HEK293 (cell line): Measurements from ENCODE around the gene MAML3.

ENCODE experiments used
- CTCF ChIA-PET: fragments of 350-600 bp; formaldehyde crosslinking; extraction: SDS; loops from one replicate; lab custom pipeline; 2021; ENCODE audit warnings: antibody characterized with exemption; lab: Yijun Ruan, JAX
- POLR2A ChIA-PET: fragments of 300-600 bp; formaldehyde crosslinking; extraction: SDS; loops from one replicate; lab custom pipeline; 2020; ENCODE audit warnings: antibody characterized with exemption, inconsistent platforms; lab: Yijun Ruan, JAX
- H3K27ac ChIP-seq: fragments of 200-500 bp; sonication (Bioruptor generic); 2 replicates; pipeline ENCODE4 v1.5.1; 2014; ENCODE audit warnings: low read depth, low read length, control low read depth, inconsistent platforms; ENCODE audit errors: extremely low read depth
- H3K36me3 ChIP-seq, 2 experiments: fragments of 200-500 bp in 1 of 2; sonication (Bioruptor generic) in 1 of 2; 1 replicate in 1 of 2; 2 replicates in 1 of 2; pipeline ENCODE4 v1.5.1; 2014 to 2017; ENCODE audit warnings: inconsistent platforms in 2 of 2, low read length in 2 of 2; ENCODE audit not compliant: control insufficient read depth in 2 of 2, insufficient read depth in 1 of 2
- H3K4me1 ChIP-seq: fragments of 200-500 bp; sonication (Bioruptor generic); 2 replicates; pipeline ENCODE4 v1.5.1; 2014; ENCODE audit warnings: mild to moderate bottlenecking, low read length, inconsistent platforms; ENCODE audit not compliant: control insufficient read depth, insufficient read depth
- H3K4me3 ChIP-seq: 2 replicates; pipeline ENCODE4 v1.5.1; 2011; ENCODE audit warnings: low read depth, mild to moderate bottlenecking, control low read depth, low read length, moderate library complexity
- H3K9me3 ChIP-seq: fragments of 200-500 bp; sonication (Bioruptor generic); 2 replicates; pipeline ENCODE4 v1.5.1; 2014; ENCODE audit warnings: low read depth, low read length, inconsistent platforms; ENCODE audit not compliant: control insufficient read depth, insufficient read depth
- FEZF1 ChIP-seq: fragments of 450-650 bp; formaldehyde crosslinking; IDR thresholded peaks from 2 replicates; pipeline ENCODE4 v1.5.1; 2016; ENCODE audit warnings: missing biosample characterization, missing genetic modification characterization
- GLI4 ChIP-seq: fragments of 450-650 bp; formaldehyde crosslinking; IDR thresholded peaks from 2 replicates; pipeline ENCODE4 v1.5.1; 2016; ENCODE audit warnings: missing biosample characterization, missing genetic modification characterization
- GLIS2 ChIP-seq: fragments of 450-650 bp; formaldehyde crosslinking; IDR thresholded peaks from 2 replicates; pipeline ENCODE4 v1.5.1; 2016; ENCODE audit warnings: missing biosample characterization, missing genetic modification characterization
- ZBTB8A ChIP-seq: fragments of 450-650 bp; formaldehyde crosslinking; IDR thresholded peaks from 2 replicates; pipeline ENCODE4 v1.5.1; 2016; ENCODE audit warnings: missing biosample characterization, missing genetic modification characterization
- ZNF138 ChIP-seq: fragments of 450-650 bp; formaldehyde crosslinking; IDR thresholded peaks from 2 replicates; pipeline ENCODE4 v1.5.1; 2016; ENCODE audit warnings: missing biosample characterization, missing genetic modification characterization, borderline replicate concordance
- ZNF211 ChIP-seq: fragments of 450-650 bp; formaldehyde crosslinking; IDR thresholded peaks from 2 replicates; pipeline ENCODE4 v1.5.1; 2016; ENCODE audit warnings: low read depth, missing biosample characterization, missing genetic modification characterization
- ZNF223 ChIP-seq: fragments of 450-650 bp; formaldehyde crosslinking; IDR thresholded peaks from 2 replicates; pipeline ENCODE4 v1.5.1; 2016; ENCODE audit warnings: missing biosample characterization, missing genetic modification characterization
- ZNF274 ChIP-seq, 2 experiments: fragments of 200-500 bp in 1 of 2; fragments of 450-650 bp in 1 of 2; sonication (Bioruptor generic) in 1 of 2; formaldehyde crosslinking in 1 of 2; IDR thresholded peaks; 2 replicates each; pipeline versions ENCODE4 v1.5.1 to v1.6.1; 2014 to 2016; ENCODE audit warnings: borderline replicate concordance in 1 of 2, inconsistent platforms in 1 of 2, low read length in 1 of 2, missing biosample characterization in 1 of 2, missing genetic modification characterization in 1 of 2
- ZNF366 ChIP-seq: fragments of 450-650 bp; formaldehyde crosslinking; conservative IDR thresholded peaks from 2 replicates; pipeline ENCODE4 v1.5.1; 2016; ENCODE audit warnings: missing biosample characterization, missing genetic modification characterization
- ZNF48 ChIP-seq: fragments of 450-650 bp; formaldehyde crosslinking; IDR thresholded peaks from 2 replicates; pipeline ENCODE4 v1.5.1; 2016; ENCODE audit warnings: missing biosample characterization, missing genetic modification characterization
- ZNF558 ChIP-seq: fragments of 450-650 bp; formaldehyde crosslinking; IDR thresholded peaks from 2 replicates; pipeline ENCODE4 v1.5.1; 2016; ENCODE audit warnings: missing biosample characterization, missing genetic modification characterization
- ZNF654 ChIP-seq: fragments of 450-650 bp; formaldehyde crosslinking; IDR thresholded peaks from 2 replicates; pipeline ENCODE4 v1.5.1; 2016; ENCODE audit warnings: low read depth, missing biosample characterization, missing genetic modification characterization
- ZNF660 ChIP-seq: fragments of 450-650 bp; IDR thresholded peaks from 2 replicates; pipeline ENCODE4 v1.5.1; 2018; ENCODE audit warnings: missing biosample characterization, mild to moderate bottlenecking, missing genetic modification characterization
- TF ChIP-seq, protein P1 (sequence below): fragments of 450-650 bp; formaldehyde crosslinking; IDR thresholded peaks from 2 replicates; pipeline ENCODE4 v1.5.1; 2016; ENCODE audit warnings: missing biosample characterization, missing genetic modification characterization
- TF ChIP-seq, protein P2 (sequence below): fragments of 450-650 bp; formaldehyde crosslinking; optimal IDR thresholded peaks from 2 replicates; pipeline ENCODE3; 2016; ENCODE audit warnings: missing biosample characterization, mild to moderate bottlenecking, missing genetic modification characterization
- TF ChIP-seq, protein P3 (sequence below): fragments of 450-650 bp; formaldehyde crosslinking; conservative IDR thresholded peaks from 2 replicates; pipeline ENCODE4 v1.5.1; 2016; ENCODE audit warnings: low read depth, missing biosample characterization, missing genetic modification characterization
- TF ChIP-seq, protein P4 (sequence below): fragments of 450-650 bp; formaldehyde crosslinking; IDR thresholded peaks from 2 replicates; pipeline ENCODE4 v1.5.1; 2016; ENCODE audit warnings: missing biosample characterization, missing genetic modification characterization

MAML3 gene

DNA sequence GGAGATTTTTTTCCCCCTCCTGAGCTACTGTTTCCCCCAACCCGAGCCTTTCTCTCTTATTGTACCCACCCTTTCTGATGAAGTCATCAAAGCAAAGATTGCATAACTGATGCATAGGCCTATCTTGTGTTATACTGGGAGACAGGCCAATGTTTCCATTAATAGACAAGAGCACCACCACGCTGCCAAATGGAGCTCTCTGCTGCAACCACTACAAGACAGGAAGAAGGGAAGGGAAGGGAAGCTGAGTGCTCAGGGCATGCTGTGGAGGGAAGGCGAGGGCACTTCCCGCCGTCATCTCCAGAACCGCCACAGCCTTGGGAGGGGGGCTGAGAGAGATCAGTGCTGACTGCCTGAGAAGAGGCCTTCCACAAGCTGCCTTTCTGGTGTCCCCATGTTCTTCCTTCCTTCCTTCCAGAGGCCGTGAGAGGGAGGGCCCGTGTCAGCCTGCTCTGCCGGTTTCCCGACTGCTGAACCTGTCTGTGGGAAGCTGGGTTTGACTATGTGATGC is 413.4 kb downstream of the MAML3 start (continued):
- TF ChIP-seq ZNF274 (IDR thresholded peaks at IDR 0.05; ENCODE audit: low read length): no peak
- TF ChIP-seq ZNF274 (tag by site-specific recombination; IDR thresholded peaks at IDR 0.05; ENCODE audit: borderline replicate concordance): no peak
- peak; percentile 60 for TF ChIP-seq ZNF366
- TF ChIP-seq ZNF654 (tag by site-specific recombination): no peak
- TF ChIP-seq, protein P1, sequence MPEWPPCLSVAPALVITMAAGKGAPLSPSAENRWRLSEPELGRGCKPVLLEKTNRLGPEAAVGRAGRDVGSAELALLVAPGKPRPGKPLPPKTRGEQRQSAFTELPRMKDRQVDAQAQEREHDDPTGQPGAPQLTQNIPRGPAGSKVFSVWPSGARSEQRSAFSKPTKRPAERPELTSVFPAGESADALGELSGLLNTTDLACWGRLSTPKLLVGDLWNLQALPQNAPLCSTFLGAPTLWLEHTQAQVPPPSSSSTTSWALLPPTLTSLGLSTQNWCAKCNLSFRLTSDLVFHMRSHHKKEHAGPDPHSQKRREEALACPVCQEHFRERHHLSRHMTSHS: no peak
- TF ChIP-seq, protein P2, sequence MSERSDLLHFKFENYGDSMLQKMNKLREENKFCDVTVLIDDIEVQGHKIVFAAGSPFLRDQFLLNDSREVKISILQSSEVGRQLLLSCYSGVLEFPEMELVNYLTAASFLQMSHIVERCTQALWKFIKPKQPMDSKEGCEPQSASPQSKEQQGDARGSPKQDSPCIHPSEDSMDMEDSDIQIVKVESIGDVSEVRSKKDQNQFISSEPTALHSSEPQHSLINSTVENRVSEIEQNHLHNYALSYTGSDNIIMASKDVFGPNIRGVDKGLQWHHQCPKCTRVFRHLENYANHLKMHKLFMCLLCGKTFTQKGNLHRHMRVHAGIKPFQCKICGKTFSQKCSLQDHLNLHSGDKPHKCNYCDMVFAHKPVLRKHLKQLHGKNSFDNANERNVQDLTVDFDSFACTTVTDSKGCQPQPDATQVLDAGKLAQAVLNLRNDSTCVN (tag by site-specific recombination): no peak
- no peak for TF ChIP-seq ZBTB8A (tag by site-specific recombination)
- no peak for TF ChIP-seq ZNF211 (tag by site-specific recombination)
- TF ChIP-seq ZNF558: no peak
- peak; percentile 83 for TF ChIP-seq ZNF660 (tag by site-specific recombination)

DNA sequence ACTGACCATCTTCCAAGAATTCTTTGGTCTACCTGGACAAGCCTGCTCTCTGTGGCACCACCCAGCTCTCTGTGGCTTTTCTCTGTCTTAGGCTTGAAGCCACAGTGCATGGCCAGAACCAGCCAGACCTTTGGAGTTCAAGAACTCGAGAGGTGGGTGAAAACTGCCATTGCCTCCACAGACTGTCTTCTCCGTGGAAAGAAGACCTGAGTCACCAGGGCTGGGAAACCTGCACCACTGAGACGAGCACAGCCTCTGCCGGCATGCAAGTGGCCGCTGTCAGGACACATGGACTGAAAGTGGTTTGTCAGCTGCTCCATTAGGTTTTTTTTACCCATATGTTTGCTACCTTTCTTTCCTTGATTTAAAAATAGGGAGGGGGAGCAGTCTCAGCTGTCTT is 413.9 kb downstream of the MAML3 start:
- H3K9me3 ChIP-seq: no peaks in the 10 kb centered on the region
- H3K4me3 ChIP-seq: no peak overlapping the region
- POLR2A ChIA-PET: no interaction called here
- 0 out of 2 replicates have a peak, but pooled peaks cover 2% of the 10 kb centered on the region for H3K4me1 ChIP-seq
- no peaks in the 10 kb centered on the region for H3K36me3 ChIP-seq
- TF ChIP-seq ZNF48: no peak
- TF ChIP-seq GLIS2 (tag by site-specific recombination): no peak
- TF ChIP-seq, protein P3, sequence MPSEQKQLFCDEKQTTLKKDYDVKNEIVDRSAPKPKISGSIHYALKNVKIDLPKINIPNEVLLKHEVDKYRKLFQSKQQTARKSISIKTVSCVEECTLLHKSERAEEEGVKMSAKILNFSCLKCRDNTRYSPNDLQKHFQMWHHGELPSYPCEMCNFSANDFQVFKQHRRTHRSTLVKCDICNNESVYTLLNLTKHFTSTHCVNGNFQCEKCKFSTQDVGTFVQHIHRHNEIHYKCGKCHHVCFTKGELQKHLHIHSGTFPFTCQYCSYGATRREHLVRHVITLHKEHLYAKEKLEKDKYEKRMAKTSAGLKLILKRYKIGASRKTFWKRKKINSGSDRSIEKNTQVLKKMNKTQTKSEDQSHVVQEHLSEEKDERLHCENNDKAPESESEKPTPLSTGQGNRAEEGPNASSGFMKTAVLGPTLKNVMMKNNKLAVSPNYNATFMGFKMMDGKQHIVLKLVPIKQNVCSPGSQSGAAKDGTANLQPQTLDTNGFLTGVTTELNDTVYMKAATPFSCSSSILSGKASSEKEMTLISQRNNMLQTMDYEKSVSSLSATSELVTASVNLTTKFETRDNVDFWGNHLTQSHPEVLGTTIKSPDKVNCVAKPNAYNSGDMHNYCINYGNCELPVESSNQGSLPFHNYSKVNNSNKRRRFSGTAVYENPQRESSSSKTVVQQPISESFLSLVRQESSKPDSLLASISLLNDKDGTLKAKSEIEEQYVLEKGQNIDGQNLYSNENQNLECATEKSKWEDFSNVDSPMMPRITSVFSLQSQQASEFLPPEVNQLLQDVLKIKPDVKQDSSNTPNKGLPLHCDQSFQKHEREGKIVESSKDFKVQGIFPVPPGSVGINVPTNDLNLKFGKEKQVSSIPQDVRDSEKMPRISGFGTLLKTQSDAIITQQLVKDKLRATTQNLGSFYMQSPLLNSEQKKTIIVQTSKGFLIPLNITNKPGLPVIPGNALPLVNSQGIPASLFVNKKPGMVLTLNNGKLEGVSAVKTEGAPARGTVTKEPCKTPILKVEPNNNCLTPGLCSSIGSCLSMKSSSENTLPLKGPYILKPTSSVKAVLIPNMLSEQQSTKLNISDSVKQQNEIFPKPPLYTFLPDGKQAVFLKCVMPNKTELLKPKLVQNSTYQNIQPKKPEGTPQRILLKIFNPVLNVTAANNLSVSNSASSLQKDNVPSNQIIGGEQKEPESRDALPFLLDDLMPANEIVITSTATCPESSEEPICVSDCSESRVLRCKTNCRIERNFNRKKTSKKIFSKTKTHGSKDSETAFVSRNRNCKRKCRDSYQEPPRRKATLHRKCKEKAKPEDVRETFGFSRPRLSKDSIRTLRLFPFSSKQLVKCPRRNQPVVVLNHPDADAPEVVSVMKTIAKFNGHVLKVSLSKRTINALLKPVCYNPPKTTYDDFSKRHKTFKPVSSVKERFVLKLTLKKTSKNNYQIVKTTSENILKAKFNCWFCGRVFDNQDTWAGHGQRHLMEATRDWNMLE (tag by site-specific recombination): no peak
- peak; percentile 85 for TF ChIP-seq FEZF1 (tag by site-specific recombination)
- 0 out of 2 replicates have a peak, but pooled peaks have one; percentile 29 for TF ChIP-seq ZNF223 (tag by site-specific recombination)
- peak overlapping the region; percentile 17; the same call in 1 of the 2 replicates for H3K27ac ChIP-seq
- CTCF ChIA-PET: interaction anchor here (1.2 kb wide), 1 partner anchor 18 kb away, joined by 4 read pairs; no protein-coding TSS in a partner anchor

DNA sequence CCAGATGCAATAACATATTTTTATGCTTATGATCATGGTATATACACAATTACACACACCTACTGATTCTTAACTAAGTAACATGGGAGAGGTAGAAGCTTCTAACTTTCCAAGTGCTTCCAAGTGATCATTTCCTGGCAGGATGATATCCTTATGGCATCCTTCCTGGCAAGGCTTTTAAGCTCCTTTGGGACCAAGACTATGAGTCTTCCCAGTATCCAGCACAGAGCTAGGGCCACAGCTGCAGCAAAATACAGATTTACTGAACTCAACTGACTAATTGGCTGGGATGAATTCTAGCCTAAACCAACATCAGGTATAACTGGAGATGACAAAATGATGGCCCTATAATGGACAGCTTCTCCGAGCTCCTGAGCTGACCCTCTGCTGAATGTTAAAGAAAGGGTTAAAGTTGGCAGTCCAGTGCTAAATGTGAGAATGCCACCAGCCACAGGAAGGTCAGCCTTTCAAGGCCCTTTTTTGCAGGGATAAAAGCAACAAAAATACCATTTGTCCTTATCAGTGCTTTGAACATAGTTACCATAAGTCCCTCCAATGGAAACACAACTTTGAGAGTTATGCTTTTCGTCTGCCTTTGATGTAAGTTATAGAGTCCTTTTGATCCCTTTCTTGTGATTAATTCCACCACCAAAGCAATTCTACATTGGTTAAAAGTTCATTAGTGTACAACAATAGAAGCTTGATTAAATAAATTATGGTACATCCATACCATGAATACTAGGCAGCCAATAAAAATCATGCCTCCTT is 415.0 kb downstream of the MAML3 start:
- Histone ChIP-seq H3K27ac (no peak overlapping the region), H3K9me3 (no peaks in the 10 kb centered on the region), H3K36me3 (no peaks in the 10 kb centered on the region), H3K4me1 (0 out of 2 replicates have a peak, but pooled peaks cover 2% of the 10 kb centered on the region), H3K4me3 (no peak overlapping the region)
- POLR2A ChIA-PET: interaction anchor here (0.5 to 0.6 kb wide), 2 partner anchors 50 to 92 kb away, joined by 3 read pairs; no protein-coding TSS in a partner anchor
- CTCF ChIA-PET: interaction anchor here (0.6 to 0.8 kb wide), 2 partner anchors 384 to 621 kb away, joined by 3 read pairs; no protein-coding TSS in a partner anchor
- TF ChIP-seq ZNF138: no peak
- TF ChIP-seq, protein P4, sequence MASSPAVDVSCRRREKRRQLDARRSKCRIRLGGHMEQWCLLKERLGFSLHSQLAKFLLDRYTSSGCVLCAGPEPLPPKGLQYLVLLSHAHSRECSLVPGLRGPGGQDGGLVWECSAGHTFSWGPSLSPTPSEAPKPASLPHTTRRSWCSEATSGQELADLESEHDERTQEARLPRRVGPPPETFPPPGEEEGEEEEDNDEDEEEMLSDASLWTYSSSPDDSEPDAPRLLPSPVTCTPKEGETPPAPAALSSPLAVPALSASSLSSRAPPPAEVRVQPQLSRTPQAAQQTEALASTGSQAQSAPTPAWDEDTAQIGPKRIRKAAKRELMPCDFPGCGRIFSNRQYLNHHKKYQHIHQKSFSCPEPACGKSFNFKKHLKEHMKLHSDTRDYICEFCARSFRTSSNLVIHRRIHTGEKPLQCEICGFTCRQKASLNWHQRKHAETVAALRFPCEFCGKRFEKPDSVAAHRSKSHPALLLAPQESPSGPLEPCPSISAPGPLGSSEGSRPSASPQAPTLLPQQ: no peak
- no peak for TF ChIP-seq GLI4 (tag by site-specific recombination)
